DND-41 (cell line): ENCODE data around the gene FBXL14.

Experiments
- ATAC-seq: fragments of 200-7000 bp; cut with Tn5 transposase; 3 replicates; pipeline ENCODE4 v1.9.1; 2021; ENCODE audit warnings: low read depth; ENCODE audit not compliant: insufficient read depth
- DNase-seq: peaks from one replicate; pipeline ENCODE4 v3.0.0-alpha.2; 2020
- H2AFZ ChIP-seq: 2 replicates; pipeline ENCODE4 v1.6.0; 2012; ENCODE audit warnings: low read depth, low read length
- H3K27ac ChIP-seq: 2 replicates; pipeline ENCODE4 v1.5.1; 2012; ENCODE audit warnings: low read length, inconsistent platforms
- H3K27me3 ChIP-seq: fragments of 200-600 bp; sonication (generic); 2 replicates; pipeline ENCODE4 v1.6.0; 2012; ENCODE audit warnings: low read length, mild to moderate bottlenecking, inconsistent platforms; ENCODE audit not compliant: insufficient read depth, poor library complexity
- H3K36me3 ChIP-seq: 2 replicates; pipeline ENCODE4 v1.5.1; 2012; ENCODE audit warnings: low read length, inconsistent platforms; ENCODE audit not compliant: insufficient read depth
- H3K4me1 ChIP-seq: 2 replicates; pipeline ENCODE4 v1.5.1; 2012; ENCODE audit warnings: mild to moderate bottlenecking, low read length; ENCODE audit not compliant: insufficient read depth
- H3K4me2 ChIP-seq: 2 replicates; pipeline ENCODE4 v1.6.0; 2012; ENCODE audit warnings: mild to moderate bottlenecking, moderate library complexity, low read length, inconsistent platforms; ENCODE audit not compliant: insufficient read depth
- H3K4me3 ChIP-seq, 2 experiments: fragments of 200-600 bp in 1 of 2; shearing (Covaris generic) in 1 of 2; 2 replicates each; pipeline ENCODE4 v1.5.1; 2012 to 2016; ENCODE audit warnings: inconsistent platforms in 2 of 2, low read length in 2 of 2, mild to moderate bottlenecking in 2 of 2, low read depth in 1 of 2, moderate library complexity in 1 of 2
- H3K79me2 ChIP-seq: 2 replicates; pipeline ENCODE4 v1.6.0; 2012; ENCODE audit warnings: low read length, inconsistent platforms; ENCODE audit not compliant: insufficient read depth
- H3K9ac ChIP-seq: 2 replicates; pipeline ENCODE4 v1.6.0; 2012; ENCODE audit warnings: low read depth, mild to moderate bottlenecking, inconsistent platforms, low read length, moderate library complexity
- H3K9me3 ChIP-seq: 2 replicates; pipeline ENCODE4 v1.5.1; 2012; ENCODE audit warnings: low read length, moderate library complexity, mild to moderate bottlenecking, inconsistent platforms; ENCODE audit not compliant: insufficient read depth, severe bottlenecking
- H4K20me1 ChIP-seq: 2 replicates; pipeline ENCODE4 v1.6.0; 2012; ENCODE audit warnings: low read length; ENCODE audit not compliant: insufficient read depth
- EZH2 ChIP-seq: IDR thresholded peaks from 3 replicates; pipeline ENCODE4 v1.6.1; 2012; ENCODE audit warnings: borderline replicate concordance, low read depth, mild to moderate bottlenecking, moderate library complexity, low read length, inconsistent platforms; ENCODE audit not compliant: severe bottlenecking
- TF ChIP-seq, protein P1 (sequence below): IDR thresholded peaks from 2 replicates; pipeline ENCODE4 v1.5.1; 2012; ENCODE audit warnings: borderline replicate concordance, low read length, moderate library complexity, mild to moderate bottlenecking; ENCODE audit not compliant: poor library complexity, severe bottlenecking; ENCODE audit errors: extremely low read depth

The FBXL14 gene

DNA sequence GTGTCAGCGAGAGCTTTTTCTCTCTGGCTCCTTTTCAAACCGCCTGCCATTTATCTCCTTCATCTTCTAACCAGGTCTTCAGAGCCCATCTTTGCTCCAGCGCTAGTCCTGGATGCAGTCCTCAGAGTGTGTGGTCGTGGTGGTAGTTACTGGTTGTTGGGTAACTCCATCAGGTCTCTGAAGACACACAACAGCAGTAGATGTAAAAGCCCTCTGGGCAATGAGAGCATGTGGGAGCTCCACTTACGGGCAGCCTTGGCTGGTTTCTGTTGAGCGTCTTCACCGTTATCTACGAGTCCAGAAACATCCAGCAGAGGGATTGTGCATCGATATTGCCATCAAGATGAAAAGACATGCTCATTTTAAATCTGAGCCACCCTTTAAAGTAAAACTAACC, 61.2 kb downstream of the FBXL14 start:
- H3K9me3 ChIP-seq: no peaks in the 10 kb centered on the region
- H3K27ac ChIP-seq: no peak overlapping the region
- peak; percentile 30; the same call in 2 of the 3 replicates for ATAC-seq
- no peaks in the 10 kb centered on the region for H3K79me2 ChIP-seq
- DNase-seq: no peak
- no peak overlapping the region for H3K4me3 ChIP-seq
- H3K4me2 ChIP-seq: no peak overlapping the region
- no peak overlapping the region for H3K9ac ChIP-seq
- TF ChIP-seq, protein P1, sequence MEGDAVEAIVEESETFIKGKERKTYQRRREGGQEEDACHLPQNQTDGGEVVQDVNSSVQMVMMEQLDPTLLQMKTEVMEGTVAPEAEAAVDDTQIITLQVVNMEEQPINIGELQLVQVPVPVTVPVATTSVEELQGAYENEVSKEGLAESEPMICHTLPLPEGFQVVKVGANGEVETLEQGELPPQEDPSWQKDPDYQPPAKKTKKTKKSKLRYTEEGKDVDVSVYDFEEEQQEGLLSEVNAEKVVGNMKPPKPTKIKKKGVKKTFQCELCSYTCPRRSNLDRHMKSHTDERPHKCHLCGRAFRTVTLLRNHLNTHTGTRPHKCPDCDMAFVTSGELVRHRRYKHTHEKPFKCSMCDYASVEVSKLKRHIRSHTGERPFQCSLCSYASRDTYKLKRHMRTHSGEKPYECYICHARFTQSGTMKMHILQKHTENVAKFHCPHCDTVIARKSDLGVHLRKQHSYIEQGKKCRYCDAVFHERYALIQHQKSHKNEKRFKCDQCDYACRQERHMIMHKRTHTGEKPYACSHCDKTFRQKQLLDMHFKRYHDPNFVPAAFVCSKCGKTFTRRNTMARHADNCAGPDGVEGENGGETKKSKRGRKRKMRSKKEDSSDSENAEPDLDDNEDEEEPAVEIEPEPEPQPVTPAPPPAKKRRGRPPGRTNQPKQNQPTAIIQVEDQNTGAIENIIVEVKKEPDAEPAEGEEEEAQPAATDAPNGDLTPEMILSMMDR: peak; percentile 7
- TF ChIP-seq EZH2: no peak
- H3K4me1 ChIP-seq: peaks cover 18% of the 10 kb centered on the region
- no peak overlapping the region for H2AFZ ChIP-seq
- H3K36me3 ChIP-seq: no peaks in the 10 kb centered on the region
- peaks cover 6% of the 10 kb centered on the region for H4K20me1 ChIP-seq
- H3K27me3 ChIP-seq: peaks cover 51% of the 10 kb centered on the region

DNA sequence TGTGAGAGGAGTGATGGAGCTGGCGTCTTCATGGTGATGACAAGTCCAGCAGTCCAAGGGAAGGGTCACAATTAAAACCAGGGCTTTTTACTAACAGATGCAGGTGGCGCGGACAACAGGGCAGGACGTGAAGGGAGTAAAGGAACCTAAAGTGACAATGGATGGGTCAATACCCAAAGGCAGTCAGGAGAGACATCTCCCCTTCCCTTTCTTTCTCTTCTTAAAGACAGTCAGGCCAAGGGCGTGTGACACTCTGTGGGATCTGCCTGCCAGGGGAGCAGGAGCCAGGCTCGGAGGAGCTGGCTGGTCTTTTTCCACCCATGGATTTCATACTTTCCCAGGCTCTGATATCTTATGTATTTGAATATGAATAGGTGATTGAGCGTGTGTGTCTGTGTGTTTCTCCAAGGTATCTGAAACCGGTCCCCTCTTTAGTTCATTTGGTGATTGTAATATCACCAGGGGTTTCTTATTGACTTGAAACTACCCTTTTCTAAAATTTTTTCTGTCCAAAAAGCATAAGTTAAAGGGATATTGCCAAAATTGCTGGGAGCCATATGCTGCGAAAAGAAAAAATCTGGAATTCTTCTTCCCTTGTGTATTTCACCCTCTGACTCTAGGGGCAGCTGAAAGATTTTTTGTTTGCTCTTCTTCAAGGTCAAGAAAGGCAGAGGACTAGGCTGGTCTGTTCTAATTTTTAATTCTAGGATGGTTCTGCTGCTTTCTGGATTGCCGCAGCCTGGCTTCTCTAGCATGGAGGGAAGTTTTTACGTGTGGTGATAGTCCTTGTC, 61.8 kb downstream of the FBXL14 start:
- DNase-seq: no peak
- H3K4me2 ChIP-seq: no peak overlapping the region
- H3K9me3 ChIP-seq: no peaks in the 10 kb centered on the region
- H4K20me1 ChIP-seq: peaks cover 6% of the 10 kb centered on the region
- peaks cover 18% of the 10 kb centered on the region for H3K4me1 ChIP-seq
- no peak overlapping the region for H2AFZ ChIP-seq
- no peaks in the 10 kb centered on the region for H3K79me2 ChIP-seq
- H3K27ac ChIP-seq: no peak overlapping the region
- ATAC-seq: no peak
- TF ChIP-seq, protein P1: no peak
- TF ChIP-seq EZH2: no peak
- H3K9ac ChIP-seq: no peak overlapping the region
- no peak overlapping the region for H3K4me3 ChIP-seq
- H3K36me3 ChIP-seq: no peaks in the 10 kb centered on the region
- H3K27me3 ChIP-seq: peaks cover 55% of the 10 kb centered on the region

DNA sequence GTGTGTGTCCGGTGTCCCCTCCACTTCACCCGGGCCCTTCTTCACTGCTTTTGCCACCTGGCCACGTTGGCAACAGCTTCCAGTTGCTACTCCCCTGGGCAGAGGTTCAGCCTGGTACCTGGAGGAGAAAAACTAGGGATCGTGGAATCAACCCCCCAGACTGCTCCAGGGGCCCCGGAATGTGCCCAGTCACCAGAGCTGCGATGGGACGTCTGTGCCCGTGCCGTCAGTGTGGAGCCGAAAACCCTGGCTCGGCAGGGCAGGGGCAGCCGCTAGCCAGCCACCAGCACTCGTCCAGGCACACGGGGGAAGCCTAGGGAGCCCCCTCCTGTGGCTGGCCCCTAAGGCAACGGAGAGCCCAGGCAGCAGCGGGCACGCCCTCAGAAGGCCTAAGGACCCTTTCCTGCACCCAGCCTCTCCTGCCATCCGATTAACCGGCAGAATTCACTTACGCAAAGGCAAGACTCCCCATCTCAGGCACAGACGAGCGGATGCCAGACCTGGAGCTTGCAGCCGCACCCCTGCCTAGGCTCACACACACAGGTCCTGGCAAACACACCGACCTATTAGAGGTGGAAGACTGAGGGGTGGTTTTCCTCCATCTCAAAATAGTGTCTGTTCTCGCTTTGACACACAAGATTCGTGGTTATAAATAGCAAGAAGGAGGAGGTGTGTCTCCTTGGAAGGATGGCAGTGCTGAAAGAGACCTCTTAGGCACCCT, 62.6 kb downstream of the FBXL14 start:
- Histone ChIP-seq H3K4me1 (peaks cover 18% of the 10 kb centered on the region), H4K20me1 (peaks cover 6% of the 10 kb centered on the region), H2AFZ (no peak overlapping the region), H3K27ac (no peak overlapping the region), H3K79me2 (no peaks in the 10 kb centered on the region), H3K9me3 (no peaks in the 10 kb centered on the region), H3K36me3 (no peaks in the 10 kb centered on the region), H3K4me2 (no peak overlapping the region), H3K4me3 (no peak overlapping the region), H3K9ac (no peak overlapping the region), H3K27me3 (peaks cover 50% of the 10 kb centered on the region)
- ATAC-seq: no peak
- TF ChIP-seq, protein P1: no peak
- TF ChIP-seq EZH2: no peak
- no peak for DNase-seq
